GM12865 (cell line): ENCODE data around the gene TBXAS1.

Experiments used
- DNase-seq: peaks from one replicate; pipeline ENCODE4 v3.0.0; 2010; ENCODE audit warnings: low read depth
- H3K4me3 ChIP-seq: 2 replicates; pipeline ENCODE4 v1.5.1; 2011; ENCODE audit warnings: mild to moderate bottlenecking, low read depth, low read length, control low read depth
- CTCF ChIP-seq: IDR thresholded peaks from 2 replicates; pipeline ENCODE4 v1.5.1; 2011; ENCODE audit warnings: low read length, control low read depth, low read depth, inconsistent platforms; ENCODE audit not compliant: insufficient read depth; ENCODE audit errors: missing control alignments

The TBXAS1 gene

GRCh38 chr7:139871820-139872219 is 42.8 kb downstream of the TBXAS1 start:
- DNase-seq: no peak
- H3K4me3 ChIP-seq: no peak overlapping the region

DNA sequence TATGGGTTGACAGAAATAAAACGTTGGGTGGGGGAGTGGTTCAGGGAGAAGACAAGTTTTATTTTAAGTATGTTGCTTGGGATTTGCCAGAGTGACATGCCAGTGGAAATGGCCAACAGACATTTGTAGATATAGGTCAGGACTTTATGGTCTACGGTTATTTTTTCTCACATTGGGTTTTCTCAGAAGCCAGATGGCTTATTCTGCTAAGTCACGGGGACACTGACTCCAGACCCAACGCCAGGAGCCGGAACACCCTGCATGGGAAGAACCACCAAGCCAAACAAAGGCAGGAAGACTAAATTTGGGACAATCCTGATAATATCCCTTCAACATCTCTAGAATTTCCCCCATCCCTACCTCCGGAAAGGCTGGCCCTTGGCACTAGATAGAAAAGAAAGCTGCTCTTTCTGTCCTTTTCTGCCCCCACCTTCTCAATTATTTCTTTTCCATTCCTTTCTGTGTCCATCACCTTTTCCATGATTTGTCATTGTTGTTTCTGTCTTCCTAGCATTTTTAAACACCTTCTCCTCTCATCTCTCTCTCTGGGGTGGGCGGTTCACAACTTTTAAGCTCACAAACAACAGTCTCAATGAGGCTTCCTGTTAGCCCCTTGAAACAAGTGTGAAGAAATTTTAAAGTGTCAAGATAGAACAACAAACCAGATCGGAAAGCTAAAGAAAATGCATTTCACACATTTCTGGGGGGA is 44.7 kb downstream of the TBXAS1 start:
- DNase-seq: no peak
- no peak for TF ChIP-seq CTCF

More at GRCh38 chr7:139871820-139872219, 42.8 kb downstream of the TBXAS1 start:
- TF ChIP-seq CTCF: no peak

GRCh38 chr7:139874302-139874629 is 45.2 kb downstream of the TBXAS1 start:
- DNase-seq: no peak
- no peak overlapping the region for H3K4me3 ChIP-seq
- no peak for TF ChIP-seq CTCF

More for the DNA sequence above, 44.7 kb downstream of the TBXAS1 start:
- H3K4me3 ChIP-seq: no peak overlapping the region

DNA sequence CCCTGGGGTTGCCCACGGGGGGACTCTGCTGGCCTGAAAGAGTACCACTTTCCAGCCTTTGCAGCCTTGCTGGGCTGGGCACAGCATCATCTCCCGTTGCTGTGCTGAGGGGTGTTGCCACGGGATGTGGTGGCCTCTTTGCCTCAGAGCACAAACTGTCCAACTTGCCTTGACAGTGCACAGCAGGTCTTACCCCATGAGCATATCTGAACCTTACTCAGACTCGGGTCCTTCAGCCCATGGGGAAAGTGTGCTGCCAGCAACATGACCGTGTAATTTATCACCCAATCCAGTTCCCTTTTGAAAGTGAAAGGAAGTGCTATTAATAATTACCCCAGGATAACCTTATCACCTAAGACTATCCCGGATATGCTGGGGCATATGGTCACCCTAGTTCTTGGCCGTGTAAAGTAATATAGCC is 46.8 kb downstream of the TBXAS1 start:
- DNase-seq: peak; percentile 12
- H3K4me3 ChIP-seq: no peak overlapping the region
- TF ChIP-seq CTCF: no peak

DNA sequence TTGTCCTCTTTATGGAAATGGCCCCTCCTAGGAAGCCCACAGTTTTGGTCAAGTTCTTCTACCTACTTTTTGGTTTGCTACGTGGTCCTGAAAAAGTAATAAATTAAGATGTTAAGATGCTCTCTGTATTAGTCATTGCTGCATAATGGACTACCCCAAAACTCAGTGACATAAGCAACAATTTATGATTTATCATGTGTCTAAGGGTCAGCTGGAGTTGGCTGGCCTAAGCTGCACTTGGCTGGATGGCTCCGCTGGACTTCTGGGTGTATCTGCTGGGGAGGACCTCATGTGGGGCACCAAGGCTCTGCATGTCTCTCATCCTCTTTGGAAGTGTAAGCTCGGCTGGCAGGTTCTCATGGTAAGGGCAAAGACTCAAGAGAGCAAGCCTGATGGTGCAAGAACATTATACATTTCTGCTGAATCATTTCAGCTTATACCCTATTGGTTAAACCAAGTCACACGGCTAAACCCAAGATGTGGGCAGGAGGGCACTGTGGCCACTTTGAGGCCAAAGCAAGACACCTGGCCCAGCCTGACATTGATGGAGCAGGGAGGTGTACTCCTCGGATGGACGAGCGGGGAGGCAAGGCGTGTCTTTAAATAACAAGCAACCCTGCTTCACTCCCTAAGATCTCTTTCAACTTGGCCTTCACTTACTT is 47.7 kb downstream of the TBXAS1 start:
- no peak for TF ChIP-seq CTCF
- no peak for DNase-seq
- no peak overlapping the region for H3K4me3 ChIP-seq

DNA sequence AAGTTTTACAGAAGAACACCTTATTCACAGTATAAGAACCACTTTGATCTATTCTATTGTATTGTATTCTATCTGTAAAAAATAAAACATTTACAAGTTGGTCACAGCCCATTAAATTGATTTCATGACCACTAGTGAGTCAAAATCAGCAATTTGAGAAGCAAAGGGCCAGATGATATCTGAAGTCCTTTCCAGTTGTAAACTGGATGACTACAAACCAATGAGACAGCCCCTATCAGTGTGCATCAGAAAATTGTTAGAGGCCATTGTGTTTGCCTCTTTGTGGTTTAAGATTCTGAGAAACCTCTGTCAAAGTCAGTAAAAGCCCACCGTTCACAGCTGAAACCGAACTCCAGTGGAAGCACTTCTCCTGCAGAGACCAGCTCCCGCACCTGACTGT is 54.8 kb downstream of the TBXAS1 start:
- H3K4me3 ChIP-seq: no peak overlapping the region
- no peak for TF ChIP-seq CTCF
- no peak for DNase-seq
